Measurements from ENCODE around the gene DEFB125.
"Not testable (repeated sequence)": the region's sequence is repeated elsewhere in the genome, so short reads cannot be mapped to it uniquely, and the experiment has no call there.

The DEFB125 gene

GRCh38 chr20:87401-87800 is at the start of gene DEFB125:
Gene DEFB125, plus strand, starts transcription at chr20:87672. Its CDS starts 38 bp downstream, at chr20:87710.
- DNase-seq (ENCODE audit: low read depth in 2 of 2), result no peak

DNA sequence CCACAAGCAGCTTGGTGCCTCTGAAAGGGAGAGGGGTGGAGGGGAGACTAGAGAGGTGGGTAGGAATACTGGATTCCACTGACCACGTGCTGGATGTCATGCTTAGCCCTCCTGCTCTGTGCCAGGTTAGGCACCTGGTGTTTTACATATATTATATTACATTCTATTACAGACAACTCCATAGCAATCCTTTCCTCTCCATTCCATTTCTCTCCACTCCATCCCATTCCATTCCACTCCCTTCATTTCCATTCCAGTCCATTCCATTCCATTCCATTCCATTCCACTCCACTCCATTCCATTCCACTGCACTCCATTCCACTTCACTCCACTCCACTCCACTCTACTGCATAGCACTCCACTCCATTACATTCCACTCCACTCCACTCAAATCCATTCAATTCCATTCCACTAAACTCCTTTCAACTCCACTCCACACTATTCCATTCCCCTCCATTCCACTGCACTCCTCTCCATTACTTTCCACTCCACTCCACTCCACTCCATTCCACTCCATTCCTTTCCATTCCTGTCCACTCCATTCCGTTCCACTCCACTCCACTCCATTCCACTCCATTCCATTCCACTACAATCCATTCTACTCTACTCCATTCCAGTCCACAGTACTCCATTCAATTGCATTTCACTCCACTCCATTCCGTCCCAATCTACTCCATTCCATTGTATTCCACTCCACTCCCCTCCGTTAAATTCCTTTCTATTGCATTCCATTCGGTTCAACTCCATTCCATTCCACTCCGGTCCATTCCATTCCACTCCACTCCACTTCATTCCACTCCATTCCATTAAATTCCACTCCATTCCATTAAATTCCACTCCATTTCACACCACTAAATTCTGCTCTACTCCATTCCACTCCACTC is 27.2 kb upstream of the DEFB125 start:
- no peak for DNase-seq (ENCODE audit: low read depth in 2 of 2)

DNA sequence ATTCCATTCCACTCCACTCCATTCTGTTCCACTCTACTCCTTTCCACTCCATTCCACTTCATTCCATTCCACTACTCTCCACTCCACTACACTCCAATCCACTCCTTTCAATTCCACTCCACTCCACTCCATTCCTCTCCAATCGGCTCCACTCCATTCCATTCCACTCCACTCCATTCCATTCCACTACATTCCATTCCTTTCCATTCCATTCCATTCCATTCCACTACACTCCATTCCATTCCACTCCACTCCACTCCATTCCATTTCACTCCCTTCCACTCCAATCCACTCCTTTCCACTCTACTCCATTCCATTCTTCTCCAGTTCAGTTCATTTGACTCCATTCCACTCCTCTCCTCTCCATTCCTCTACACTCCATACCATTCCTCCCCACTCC is 26.2 kb upstream of the DEFB125 start:
- no peak for DNase-seq (ENCODE audit: low read depth in 2 of 2)

DNA sequence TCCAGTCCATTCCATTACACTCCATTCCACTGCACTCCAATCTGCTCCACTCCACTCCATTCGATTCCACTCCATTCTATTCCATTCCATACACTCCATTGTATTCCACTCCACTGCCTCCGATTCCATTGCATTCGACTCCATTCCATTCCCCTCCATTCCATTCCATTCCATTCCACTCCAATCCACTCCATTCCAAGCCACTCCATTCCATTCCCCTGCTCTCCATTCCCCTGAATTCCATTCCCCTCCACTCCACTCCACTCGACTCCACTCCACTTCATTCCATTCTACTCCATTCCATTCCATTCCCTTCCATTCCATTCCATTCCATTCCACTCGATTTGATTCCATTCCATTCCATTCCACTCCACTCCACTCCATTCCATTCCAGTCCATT is 25.7 kb upstream of the DEFB125 start:
- no peak for DNase-seq (ENCODE audit: low read depth in 2 of 2)

GRCh38 chr20:62487-62886 is 25.0 kb upstream of the DEFB125 start:
- DNase-seq (ENCODE audit: low read depth in 2 of 2), result no peak

- no peak for DNase-seq (ENCODE audit: low read depth in 2 of 2)
These were observed 23.4 kb upstream of the DEFB125 start for GRCh38 chr20:64026-64603.

DNA sequence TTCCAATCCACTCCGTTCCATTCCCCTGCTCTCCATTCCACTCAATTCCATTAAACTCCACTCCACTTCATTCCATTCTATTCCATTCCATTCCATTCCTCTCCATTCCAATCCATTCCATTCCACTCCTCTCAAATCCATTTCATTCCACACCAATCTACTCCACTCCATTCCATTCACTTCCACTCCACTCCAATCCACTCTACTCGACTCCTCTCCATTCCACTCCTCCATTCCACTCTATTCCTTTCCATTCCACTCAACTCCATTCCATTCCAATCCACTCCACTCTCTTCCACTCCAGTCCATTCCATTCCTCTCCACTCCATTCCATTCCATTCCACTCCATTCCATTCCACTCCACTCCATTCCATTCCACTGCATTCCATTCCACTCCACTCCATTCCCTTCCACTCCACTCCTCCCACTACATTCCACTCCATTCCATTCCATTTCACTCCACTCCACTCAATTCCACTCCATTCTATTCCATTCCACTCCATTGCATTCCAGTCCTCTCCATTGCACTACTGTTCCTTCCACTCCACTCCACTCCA is 22.6 kb upstream of the DEFB125 start:
- DNase-seq (ENCODE audit: low read depth in 2 of 2), result no peak

DNA sequence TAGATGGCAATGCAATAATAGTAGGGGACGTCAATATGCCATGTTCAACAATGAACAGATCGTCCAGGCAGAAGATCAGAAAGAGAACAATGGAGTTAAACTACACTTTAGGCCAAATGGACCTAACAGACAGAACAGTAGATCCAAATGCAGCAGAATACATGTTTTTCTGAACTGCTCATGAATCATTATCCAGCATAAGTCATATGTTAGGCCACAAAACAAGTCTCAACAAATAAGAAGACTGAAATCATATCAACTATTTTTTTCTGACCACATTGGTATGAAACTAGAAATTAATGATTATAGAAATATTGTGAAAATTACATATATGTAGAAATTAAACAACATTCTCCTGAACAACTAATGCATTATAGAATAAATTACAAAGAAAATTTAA is 10.2 kb upstream of the DEFB125 start:
- DNase-seq (ENCODE audit: low read depth in 2 of 2), result no peak

- no peak for DNase-seq (ENCODE audit: low read depth in 2 of 2)
These were observed 9.1 kb upstream of the DEFB125 start for GRCh38 chr20:78338-78737.

- no peak for DNase-seq (ENCODE audit: low read depth in 2 of 2)
These were observed 7.9 kb upstream of the DEFB125 start for GRCh38 chr20:79565-79964.

DNA sequence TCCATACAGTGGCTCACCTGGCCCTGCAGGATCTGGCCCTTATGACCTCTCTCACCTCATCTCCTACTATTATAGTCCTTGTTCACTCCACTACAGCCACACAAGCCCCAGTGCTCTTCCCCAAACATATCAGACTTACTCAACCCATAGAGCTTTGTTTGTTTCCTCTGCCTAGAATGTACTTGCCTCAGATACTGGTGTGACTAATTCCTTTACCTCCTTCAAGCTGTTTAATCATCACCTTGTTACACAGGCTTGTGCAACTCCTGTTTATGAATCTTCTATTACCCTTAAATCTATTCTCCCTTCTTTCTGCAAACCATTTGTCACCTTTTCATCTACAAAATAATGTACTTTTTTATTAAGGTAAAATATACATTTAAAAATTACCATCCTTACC is 3.2 kb downstream of the DEFB125 start:
- no peak for DNase-seq (ENCODE audit: low read depth in 2 of 2)

DNA sequence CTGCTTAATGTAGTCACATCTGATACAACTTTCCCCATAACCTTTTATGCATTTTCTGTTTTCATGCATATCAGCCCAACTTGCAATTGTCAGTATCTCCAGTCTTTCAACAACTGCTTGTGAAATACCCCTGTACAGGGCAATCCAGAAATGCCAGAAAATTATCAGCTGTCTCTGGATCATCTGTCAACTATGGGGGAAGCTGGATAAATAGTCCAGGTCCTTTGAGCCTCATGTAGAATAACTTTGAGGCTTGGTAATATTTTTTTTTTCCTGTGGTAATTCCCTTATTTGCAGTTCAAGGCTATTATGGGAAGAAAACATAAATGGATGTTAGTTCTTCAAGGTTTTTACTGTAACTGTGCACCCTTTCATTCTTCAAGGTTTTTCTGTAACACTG is 6.2 kb downstream of the DEFB125 start:
- no peak for DNase-seq (ENCODE audit: low read depth in 2 of 2)

- DNase-seq (ENCODE audit: low read depth in 2 of 2), result no peak
These were observed 7.7 kb downstream of the DEFB125 start for GRCh38 chr20:95215-95614.

DNA sequence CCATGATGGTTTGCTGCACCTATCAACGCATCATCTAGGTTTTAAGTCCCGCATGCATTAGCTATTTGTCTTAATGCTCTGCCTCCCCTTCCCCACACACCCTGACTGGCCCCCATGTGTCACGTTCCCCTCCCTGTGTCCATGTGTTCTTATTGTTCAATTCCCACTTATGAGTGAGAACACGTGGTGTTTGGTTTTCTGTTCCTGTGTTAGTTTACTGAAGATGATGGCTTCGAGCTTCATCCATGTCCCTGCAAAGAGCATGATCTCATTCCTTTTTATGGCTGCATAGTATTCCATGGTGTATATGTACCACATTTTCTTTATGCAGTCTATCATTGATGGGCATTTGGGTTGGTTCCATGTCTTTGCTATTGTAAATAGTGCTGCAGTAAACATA is 10.2 kb downstream of the DEFB125 start:
- not testable (repeated sequence) for DNase-seq (ENCODE audit: low read depth in 2 of 2)

- DNase-seq (ENCODE audit: low read depth in 2 of 2), result no peak
These were observed 14.5 kb downstream of the DEFB125 start for GRCh38 chr20:101975-102374.

GRCh38 chr20:103456-103855 is 16.0 kb downstream of the DEFB125 start:
- DNase-seq (ENCODE audit: low read depth in 2 of 2), result no peak

DNA sequence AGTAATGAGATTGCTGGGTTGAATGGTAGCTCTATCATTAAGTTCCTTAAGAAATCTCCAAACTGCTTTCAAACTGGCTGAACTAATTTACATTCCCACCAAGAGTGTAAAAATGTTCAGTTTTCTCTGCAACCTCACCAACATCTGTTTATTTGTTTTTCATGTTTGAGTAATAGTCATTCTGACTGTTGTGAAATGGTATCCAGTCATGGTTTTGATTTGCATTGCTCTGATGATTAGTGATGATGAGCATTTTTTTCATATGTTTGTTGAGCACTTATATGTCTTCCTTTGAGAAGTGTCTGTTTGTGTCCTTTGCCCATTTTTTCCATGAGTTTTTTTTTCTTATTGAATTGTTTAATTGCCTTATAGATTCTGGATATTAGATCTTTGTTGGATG is 24.9 kb downstream of the DEFB125 start:
- DNase-seq (ENCODE audit: low read depth in 2 of 2), result no peak

DNA sequence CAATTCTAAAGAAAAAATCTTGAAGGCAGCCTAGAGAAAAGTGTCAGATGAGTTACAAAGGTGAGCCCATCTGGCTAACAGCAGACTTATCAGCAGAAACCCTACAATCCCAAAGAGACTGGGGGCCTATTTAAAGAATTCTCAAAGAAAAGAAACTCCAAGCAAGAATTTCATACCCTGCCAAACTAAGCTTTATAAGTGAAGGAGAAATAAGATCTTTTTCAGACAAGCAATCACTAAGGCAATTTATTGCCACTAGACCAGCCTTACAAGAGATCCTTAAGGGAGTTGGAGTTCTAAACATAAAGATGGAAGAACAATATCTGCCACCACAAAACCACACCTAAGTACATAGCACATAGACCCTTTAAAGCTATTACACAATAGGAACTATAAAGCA is 30.0 kb downstream of the DEFB125 start:
- DNase-seq (ENCODE audit: low read depth in 2 of 2), result no peak

DNA sequence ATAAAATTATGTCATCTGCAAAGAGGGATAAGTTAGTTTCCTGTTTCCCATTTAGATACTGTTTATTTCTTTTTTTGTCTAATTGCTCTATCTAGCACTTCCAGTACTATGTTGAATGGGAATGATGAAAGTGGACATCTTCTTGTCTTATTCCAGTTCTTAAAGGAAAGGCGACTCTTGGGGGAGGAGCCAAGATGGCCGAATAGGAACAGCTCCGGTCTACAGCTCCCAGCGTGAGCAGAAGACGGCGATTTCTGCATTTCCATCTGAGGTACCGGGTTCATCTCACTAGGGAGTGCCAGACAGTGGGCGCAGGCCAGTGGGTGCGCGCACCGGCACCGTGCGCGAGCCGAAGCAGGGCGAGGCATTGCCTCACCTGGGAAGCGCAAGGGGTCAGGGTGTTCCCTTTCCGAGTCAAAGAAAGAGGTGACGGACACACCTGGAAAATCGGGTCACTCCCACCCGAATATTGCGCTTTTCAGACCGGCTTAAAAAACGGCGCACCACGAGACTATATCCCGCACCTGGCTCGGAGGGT is 42.4 kb downstream of the DEFB125 start:
- not testable (repeated sequence) for DNase-seq (ENCODE audit: low read depth in 2 of 2)

GRCh38 chr20:137668-138490 is 50.4 kb downstream of the DEFB125 start:
- no peak for DNase-seq (ENCODE audit: low read depth in 2 of 2)

- DNase-seq (ENCODE audit: low read depth in 2 of 2), result no peak
These were observed 54.8 kb downstream of the DEFB125 start, which contains the start of gene DEFB126 for GRCh38 chr20:142290-142689. Gene DEFB126, plus strand, starts transcription at chr20:142590. Its CDS starts 39 bp downstream, at chr20:142629.

GRCh38 chr20:145877-146276 is 58.4 kb downstream of the DEFB125 start:
- no peak for DNase-seq (ENCODE audit: low read depth in 2 of 2)

All from stimulated activated CD8-positive, alpha-beta memory T cell treated with anti-CD3 and anti-CD28 coated beads, Interleukin-15, amount 100 ng/mL, for 48 hours (primary cell).